ENCODE data around the gene JPH3.
"Not testable (repeated sequence)": the region's sequence is repeated elsewhere in the genome, so short reads cannot be mapped to it uniquely, and the experiment has no call there.

JPH3 gene

DNA sequence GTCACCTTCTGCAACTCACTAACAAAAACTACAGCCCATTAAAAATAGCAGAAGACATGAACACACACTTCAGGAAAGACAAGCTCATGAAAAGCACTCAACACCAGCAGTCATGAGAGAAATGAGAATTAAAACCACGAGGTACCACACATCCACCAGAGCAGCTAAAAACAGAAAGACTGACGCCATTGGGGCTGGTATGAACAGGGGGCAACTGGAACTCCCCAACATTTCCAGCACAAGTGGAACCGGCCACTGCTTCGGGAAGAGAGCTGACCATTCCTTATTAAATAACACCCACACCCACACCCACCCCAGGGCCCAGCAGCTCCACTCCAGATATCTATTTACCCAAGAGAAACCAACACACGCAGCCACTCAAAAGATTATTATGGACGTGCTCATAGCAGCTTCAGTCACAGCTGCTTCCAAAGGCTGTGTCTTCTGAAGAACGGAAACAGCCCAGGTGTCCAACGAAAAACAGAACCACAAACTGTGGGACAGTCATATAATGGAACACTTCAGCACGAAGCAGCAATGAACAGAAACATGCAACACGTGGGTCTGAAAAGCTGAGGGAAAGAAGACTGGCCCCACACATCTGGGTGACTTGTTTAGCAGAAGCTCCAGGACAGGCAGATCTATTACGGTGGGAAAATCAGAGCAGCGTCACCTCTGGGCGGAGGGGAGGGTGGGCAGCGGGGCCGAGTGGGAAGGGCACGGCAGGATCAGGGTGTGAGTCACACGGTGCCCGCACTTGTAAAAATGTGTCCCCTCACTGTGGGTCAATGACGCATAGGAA, 122.4 kb downstream of the JPH3 start:
- no peak for DNase-seq
- CTCF ChIA-PET: no interaction called here
- H3K36me3 Mint-ChIP-seq: peaks cover 58% of the 10 kb centered on the region
- H3K27me3 Mint-ChIP-seq: no peaks in the 10 kb centered on the region
- H3K4me1 Mint-ChIP-seq: peaks cover 7% of the 10 kb centered on the region
- H3K4me3 Mint-ChIP-seq: no peak overlapping the region
- no peaks in the 10 kb centered on the region for H3K9me3 Mint-ChIP-seq
- no peak overlapping the region for H3K27ac Mint-ChIP-seq

DNA sequence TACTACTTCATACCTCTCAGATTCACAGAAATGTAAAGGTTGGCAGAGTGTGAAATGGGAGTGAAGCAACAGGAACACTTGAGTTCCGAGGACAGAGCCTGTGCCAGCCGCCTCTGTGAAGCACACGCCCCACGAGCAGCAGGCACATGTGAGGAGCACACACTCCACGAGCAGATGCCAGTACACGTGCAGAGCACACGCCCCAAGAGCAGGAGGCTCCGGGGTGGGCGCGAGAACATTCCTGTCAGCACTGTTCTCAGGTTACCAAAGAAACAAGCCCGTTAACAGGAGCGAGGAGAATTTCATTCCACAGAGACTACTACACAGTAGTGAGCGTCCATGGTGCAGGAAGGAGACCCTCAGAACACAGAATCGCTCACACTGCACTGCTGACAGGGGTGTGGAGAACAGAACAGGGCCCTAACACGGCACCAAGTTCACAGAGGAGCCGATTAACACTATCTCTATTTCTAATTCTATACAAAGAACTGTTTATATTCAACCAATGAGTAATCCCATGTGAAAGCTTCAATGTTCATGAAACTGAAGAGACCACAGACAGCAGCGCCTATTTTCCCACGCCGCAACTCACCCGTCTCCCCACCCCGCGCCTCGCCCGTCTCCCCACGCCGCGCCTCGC, 123.4 kb downstream of the JPH3 start:
- Mint-ChIP-seq H3K4me3 (no peak overlapping the region), H3K36me3 (peaks cover 58% of the 10 kb centered on the region), H3K27ac (peak overlapping the region; percentile 54), H3K9me3 (no peaks in the 10 kb centered on the region), H3K4me1 (peaks cover 7% of the 10 kb centered on the region), H3K27me3 (no peaks in the 10 kb centered on the region)
- CTCF ChIA-PET: no interaction called here
- no peak for DNase-seq

DNA sequence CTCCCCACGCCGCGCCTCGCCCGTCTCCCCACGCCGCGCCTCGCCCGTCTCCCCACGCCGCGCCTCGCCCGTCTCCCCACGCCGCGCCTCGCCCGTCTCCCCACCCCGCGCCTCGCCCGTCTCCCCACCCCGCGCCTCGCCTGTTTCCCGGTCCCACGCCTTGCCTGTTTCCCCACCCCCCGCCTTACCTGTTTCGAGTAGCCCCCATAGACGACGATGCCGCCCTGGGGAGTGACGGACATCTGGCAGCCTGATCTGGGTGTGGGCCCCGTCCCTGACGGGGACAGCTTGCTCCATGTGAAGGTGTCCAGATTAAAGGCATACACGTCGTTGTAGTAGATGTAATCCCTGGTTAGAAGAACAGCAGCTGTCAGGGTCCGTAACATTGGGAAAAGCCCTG, 124.3 kb downstream of the JPH3 start:
- DNase-seq, H3K27me3 Mint-ChIP-seq, H3K4me1 Mint-ChIP-seq, H3K4me3 Mint-ChIP-seq, H3K9me3 Mint-ChIP-seq, CTCF ChIA-PET: not testable (repeated sequence)
- Mint-ChIP-seq H3K27ac (peak overlapping the region; percentile 35), H3K36me3 (peaks cover 61% of the 10 kb centered on the region)

DNA sequence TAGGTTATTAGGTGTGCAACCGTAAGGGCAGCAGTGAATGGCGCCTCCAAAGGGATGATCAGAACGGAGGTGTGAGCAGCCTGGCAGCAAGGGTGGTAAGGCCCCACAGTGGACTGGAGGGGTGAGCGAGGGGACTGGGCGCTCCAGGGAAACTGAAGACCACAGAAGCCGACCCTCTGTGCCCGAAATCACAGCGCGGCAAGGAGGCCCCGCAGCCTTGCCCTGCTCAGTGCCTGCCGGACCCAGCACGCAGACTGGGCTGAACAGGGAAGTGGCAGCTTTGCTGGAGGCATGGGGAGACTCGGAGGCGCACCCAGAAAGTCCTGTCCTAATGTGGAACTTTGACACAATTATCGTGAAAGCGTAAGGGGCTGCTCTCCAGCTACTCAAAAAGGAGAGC, 125.0 kb downstream of the JPH3 start:
- no peak for DNase-seq
- H3K36me3 Mint-ChIP-seq: peaks cover 55% of the 10 kb centered on the region
- no peak overlapping the region for H3K4me3 Mint-ChIP-seq
- CTCF ChIA-PET: no interaction called here
- H3K9me3 Mint-ChIP-seq: no peaks in the 10 kb centered on the region
- H3K27ac Mint-ChIP-seq: no peak overlapping the region
- no peaks in the 10 kb centered on the region for H3K27me3 Mint-ChIP-seq
- H3K4me1 Mint-ChIP-seq: peaks cover 7% of the 10 kb centered on the region

DNA sequence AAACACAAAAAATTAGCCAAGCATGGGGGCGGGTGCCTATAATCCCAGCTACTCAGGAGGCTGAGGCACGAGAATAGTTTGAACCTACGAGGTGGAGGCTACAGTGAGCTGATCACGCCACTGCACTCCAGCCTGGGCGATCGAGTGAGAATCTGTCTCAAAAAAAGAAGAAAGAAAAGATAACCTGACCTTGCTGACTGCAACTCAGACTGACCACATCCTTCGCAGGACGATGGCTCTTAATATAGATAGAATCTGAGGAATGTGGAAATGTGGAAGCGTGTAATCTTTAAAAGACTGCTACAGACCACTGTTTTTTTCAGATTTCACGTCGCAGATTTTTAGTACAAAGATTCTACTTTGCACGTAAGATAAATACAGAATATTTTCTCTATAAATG, 125.7 kb downstream of the JPH3 start:
- Mint-ChIP-seq H3K36me3 (peaks cover 52% of the 10 kb centered on the region), H3K27ac (no peak overlapping the region), H3K4me1 (peaks cover 8% of the 10 kb centered on the region), H3K9me3 (no peaks in the 10 kb centered on the region), H3K4me3 (no peak overlapping the region), H3K27me3 (no peaks in the 10 kb centered on the region)
- CTCF ChIA-PET: no interaction called here
- no peak for DNase-seq

DNA sequence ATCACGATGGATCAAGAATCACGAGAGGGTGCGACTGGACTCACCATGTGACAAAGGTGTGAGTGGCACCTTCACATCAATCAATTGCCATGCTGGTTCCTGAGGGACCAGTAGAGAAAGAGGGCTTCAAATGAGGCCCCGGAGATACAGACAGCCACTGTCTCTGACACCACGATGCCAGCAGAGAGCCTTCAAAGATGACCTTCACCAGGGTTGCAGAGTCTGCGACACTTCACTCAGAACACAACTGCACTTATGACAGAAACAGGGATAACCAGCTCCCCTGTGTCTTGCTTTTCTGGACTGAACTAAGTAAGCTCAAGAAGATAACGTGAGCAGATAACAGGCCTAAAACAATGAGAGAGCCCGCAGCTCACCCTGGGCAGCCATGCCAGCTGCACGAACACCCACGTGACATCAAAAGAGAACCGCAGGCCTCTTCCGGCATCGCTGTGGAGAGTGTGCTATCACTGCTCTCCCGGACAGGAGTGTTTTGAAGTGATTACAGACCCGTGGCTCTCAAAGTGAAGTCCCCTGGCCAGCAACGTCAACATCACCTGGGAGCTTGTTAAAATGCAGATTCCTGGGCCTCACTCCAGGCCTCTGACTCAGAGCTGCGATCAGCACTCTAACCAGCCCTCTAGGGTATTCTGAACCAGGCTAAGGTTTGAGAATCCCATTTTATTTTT, 127.1 kb downstream of the JPH3 start:
- Mint-ChIP-seq H3K4me1 (peaks cover 18% of the 10 kb centered on the region), H3K4me3 (no peak overlapping the region), H3K27me3 (no peaks in the 10 kb centered on the region), H3K27ac (no peak overlapping the region), H3K36me3 (peaks cover 43% of the 10 kb centered on the region), H3K9me3 (no peaks in the 10 kb centered on the region)
- CTCF ChIA-PET: no interaction called here
- no peak for DNase-seq

DNA sequence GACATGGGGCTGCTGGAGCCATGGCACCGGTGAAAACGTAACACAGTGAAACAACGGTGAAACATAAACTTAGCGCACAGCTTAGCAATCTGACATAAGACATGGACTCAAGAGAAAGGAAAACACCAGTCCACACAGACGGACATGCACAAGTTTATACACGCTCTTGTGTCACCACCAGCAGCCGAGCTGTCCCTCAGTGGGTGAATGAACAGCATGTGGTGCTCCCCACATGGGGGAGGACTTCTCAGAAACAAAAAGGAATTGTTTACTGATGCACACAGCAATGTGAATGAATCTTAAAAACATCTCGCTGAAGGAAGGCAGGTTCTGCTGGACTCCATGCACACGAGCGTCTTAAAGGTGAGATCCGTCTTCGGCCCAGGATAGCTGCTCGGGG, 129.3 kb downstream of the JPH3 start:
- H3K36me3 Mint-ChIP-seq: peaks cover 37% of the 10 kb centered on the region
- H3K27me3 Mint-ChIP-seq: no peaks in the 10 kb centered on the region
- H3K4me1 Mint-ChIP-seq: peaks cover 20% of the 10 kb centered on the region
- H3K9me3 Mint-ChIP-seq: no peaks in the 10 kb centered on the region
- H3K27ac Mint-ChIP-seq: no peak overlapping the region
- CTCF ChIA-PET: no interaction called here
- no peak for DNase-seq
- H3K4me3 Mint-ChIP-seq: no peak overlapping the region

DNA sequence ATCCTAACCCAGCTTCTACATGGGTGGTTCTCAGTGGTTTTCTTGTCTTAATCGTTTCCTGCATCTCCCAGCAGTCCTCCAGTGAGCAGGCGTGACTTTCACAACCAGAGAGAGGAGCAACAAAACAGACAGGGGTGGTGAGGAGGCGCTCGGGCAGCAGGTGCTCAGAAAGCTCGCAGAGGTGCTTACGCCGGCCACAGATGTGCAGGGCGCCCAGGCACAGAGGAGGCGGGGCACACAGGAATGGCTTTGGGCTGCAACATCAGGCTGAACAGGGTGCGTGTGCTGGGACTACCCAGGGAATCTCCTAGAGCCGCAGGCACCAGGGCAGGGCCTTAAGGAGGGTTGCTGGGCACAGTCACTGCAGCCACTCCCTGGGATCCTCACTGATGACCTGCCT, 130.9 kb downstream of the JPH3 start:
- peak; percentile 36 for DNase-seq

DNA sequence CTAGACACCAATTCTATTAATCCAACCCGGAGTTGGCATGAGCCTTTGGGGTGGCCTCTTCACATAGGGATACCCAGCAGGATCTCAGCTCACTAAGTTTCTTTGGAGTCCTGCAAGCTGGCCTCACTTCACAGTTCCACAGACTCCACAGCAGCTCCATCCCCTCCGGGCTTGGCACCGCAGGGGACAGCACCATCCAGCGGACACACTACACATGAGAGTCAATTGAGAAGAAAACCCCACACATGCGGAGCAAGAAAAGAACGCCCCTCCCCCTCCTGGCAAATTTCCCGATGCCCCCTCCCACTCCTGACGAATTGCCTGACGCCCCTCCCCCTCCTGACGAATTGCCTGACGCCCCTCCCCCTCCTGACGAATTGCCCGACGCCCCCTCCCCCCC, 132.3 kb downstream of the JPH3 start:
- peaks cover 24% of the 10 kb centered on the region for H3K36me3 Mint-ChIP-seq
- H3K27me3 Mint-ChIP-seq: no peaks in the 10 kb centered on the region
- H3K4me1 Mint-ChIP-seq: peaks cover 14% of the 10 kb centered on the region
- H3K27ac Mint-ChIP-seq: no peak overlapping the region
- H3K4me3 Mint-ChIP-seq: no peak overlapping the region
- H3K9me3 Mint-ChIP-seq: no peaks in the 10 kb centered on the region
- CTCF ChIA-PET: no interaction called here
- DNase-seq: no peak

More for the DNA sequence above, 130.9 kb downstream of the JPH3 start:
- CTCF ChIA-PET: no interaction called here
- no peaks in the 10 kb centered on the region for H3K27me3 Mint-ChIP-seq
- peaks cover 30% of the 10 kb centered on the region for H3K36me3 Mint-ChIP-seq
- H3K4me3 Mint-ChIP-seq: no peak overlapping the region
- H3K4me1 Mint-ChIP-seq: peaks cover 14% of the 10 kb centered on the region
- no peak overlapping the region for H3K27ac Mint-ChIP-seq
- no peaks in the 10 kb centered on the region for H3K9me3 Mint-ChIP-seq

DNA sequence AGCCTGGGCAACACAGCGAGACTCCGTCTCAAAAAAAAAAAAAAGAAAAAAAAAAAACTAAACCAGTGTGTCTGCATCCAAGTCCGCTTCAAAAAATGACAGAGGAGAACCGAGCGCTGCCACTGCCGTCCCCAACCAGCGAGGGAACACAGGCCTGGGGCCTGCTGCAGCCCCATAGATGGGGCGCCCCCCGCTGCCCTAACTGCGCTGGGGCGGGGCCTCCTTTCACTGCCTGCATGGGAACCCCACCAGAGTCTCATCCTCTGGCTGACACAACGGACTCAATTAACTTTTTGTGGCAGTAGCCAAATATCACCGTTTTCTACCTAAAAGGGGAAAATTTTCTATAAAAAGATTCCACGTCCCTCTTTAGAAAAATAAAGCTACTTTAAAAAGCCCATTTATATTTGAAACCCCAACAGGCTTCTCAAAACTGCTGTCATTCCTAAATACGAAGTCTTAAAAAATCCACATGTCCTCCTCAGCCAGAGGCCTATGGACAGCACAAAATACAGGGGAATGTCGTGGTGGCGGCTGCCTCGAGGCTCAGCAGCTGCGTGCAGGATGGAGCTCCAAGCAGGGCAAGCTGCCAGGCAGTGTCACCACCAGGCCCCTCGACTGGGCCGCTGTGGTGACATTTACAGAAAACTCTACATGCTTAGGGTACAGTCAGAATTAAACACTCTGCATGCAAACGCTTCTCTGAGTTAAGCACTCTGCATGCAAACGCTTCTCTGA, 133.1 kb downstream of the JPH3 start:
- H3K27ac Mint-ChIP-seq: no peak overlapping the region
- H3K36me3 Mint-ChIP-seq: peaks cover 20% of the 10 kb centered on the region
- CTCF ChIA-PET: no interaction called here
- no peak overlapping the region for H3K4me3 Mint-ChIP-seq
- DNase-seq: no peak
- no peaks in the 10 kb centered on the region for H3K27me3 Mint-ChIP-seq
- H3K4me1 Mint-ChIP-seq: peaks cover 15% of the 10 kb centered on the region
- no peaks in the 10 kb centered on the region for H3K9me3 Mint-ChIP-seq

DNA sequence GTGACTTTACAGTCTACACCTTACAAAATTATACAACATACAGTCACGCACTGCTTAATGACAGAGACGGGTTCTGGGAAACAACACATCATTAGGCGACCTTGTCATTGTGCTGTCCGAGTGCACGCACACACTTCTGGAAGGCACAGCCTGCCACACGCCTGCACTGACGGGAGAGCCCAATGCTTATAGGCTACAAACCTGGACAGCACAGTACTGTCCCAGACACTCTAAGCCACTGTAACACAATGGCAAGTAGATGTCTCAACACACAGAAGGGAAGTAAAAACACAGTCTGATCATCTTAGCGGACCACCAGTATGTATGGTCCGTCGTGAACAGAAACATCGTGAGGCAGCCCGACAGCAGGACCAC, 133.7 kb downstream of the JPH3 start:
- Mint-ChIP-seq H3K4me3 (no peak overlapping the region), H3K27me3 (no peaks in the 10 kb centered on the region), H3K4me1 (peaks cover 15% of the 10 kb centered on the region), H3K27ac (no peak overlapping the region), H3K36me3 (peaks cover 19% of the 10 kb centered on the region), H3K9me3 (no peaks in the 10 kb centered on the region)
- CTCF ChIA-PET: no interaction called here
- DNase-seq: no peak

DNA sequence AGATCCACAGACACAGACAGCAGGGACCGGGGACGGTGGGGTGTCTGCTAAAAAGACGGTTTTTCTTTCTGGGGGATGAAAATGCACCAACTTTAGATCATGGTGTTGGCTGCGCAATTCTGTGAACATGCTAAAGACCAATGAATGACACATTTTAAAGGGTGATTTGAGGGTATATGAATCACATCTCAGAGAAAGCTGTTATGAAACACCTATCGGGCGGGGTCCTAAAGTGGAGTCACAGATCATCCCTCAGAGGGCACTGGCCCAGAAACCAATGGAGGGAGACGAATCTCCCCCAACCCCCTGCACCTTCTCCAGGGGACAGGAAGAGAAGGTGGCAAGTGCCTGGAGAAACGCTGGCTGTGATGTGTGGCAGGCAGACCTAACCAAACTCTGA, 137.5 kb downstream of the JPH3 start:
- H3K4me3 Mint-ChIP-seq: no peak overlapping the region
- H3K4me1 Mint-ChIP-seq: peaks cover 2% of the 10 kb centered on the region
- H3K9me3 Mint-ChIP-seq: no peaks in the 10 kb centered on the region
- H3K36me3 Mint-ChIP-seq: peaks cover 19% of the 10 kb centered on the region
- no peak for DNase-seq
- H3K27ac Mint-ChIP-seq: no peak overlapping the region
- CTCF ChIA-PET: no interaction called here
- H3K27me3 Mint-ChIP-seq: no peaks in the 10 kb centered on the region

DNA sequence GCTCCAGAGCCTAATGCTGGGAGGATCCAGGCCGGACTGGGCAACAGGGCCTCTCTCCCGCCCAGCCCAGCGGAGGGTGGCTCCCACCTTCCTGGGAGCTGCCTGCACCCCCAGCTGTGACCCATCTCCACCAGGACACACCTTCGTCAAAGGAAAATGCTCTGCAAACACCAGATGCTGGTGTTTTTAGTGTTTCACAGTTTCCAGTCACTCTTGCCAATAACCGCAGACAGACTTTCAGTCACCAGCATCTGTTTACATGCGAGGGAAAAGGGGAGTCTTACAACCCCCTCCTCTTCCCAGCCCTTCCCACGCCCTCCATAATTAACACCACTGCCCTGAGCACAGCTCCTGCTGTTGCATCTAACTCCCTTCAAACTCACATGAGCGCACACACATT, 138.1 kb downstream of the JPH3 start:
- CTCF ChIA-PET: no interaction called here
- Mint-ChIP-seq H3K4me1 (peaks cover 2% of the 10 kb centered on the region), H3K36me3 (peaks cover 24% of the 10 kb centered on the region), H3K27ac (no peak overlapping the region), H3K27me3 (no peaks in the 10 kb centered on the region), H3K9me3 (no peaks in the 10 kb centered on the region), H3K4me3 (no peak overlapping the region)
- DNase-seq: no peak

DNA sequence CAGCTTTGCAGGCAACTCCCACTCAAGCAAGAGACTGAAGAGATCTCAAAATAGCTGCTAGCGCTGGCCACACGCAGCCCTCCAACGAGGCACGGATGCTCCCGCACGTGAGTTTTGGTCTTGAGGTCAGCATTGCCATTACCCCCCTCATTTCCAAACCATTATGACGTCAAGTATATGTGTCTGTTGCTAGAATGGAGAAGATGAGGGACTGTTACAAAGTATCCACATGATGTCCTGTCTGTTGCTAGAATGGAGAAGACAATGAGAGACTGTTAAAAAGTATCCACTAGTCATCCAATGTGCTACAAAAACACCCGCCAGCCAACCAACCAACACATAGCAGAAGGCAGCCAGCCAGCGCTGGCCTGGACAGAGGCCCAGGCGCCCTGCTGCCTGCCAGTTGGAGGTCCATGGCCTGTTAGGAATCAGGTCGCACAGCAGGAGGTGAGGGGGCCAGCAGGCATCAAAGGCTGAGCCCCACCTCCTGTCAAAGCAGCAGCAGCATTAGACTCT, 138.7 kb downstream of the JPH3 start:
- Mint-ChIP-seq H3K4me3 (no peak overlapping the region), H3K4me1 (peaks cover 2% of the 10 kb centered on the region), H3K9me3 (no peaks in the 10 kb centered on the region), H3K36me3 (peaks cover 29% of the 10 kb centered on the region), H3K27me3 (no peaks in the 10 kb centered on the region), H3K27ac (no peak overlapping the region)
- no peak for DNase-seq
- CTCF ChIA-PET: no interaction called here
